GM12878 (cell line): ENCODE measurements around the gene TBXAS1. TPM values are rescaled to one million over a fixed set of nuclear protein-coding genes. Genes with fewer than 3 reads are reported as not detected.

Experiments used
- ATAC-seq: fragments of 200-7000 bp; cut with Tn5 transposase; 3 replicates; pipeline ENCODE4 v1.9.1; 2020; ENCODE audit warnings: mild to moderate bottlenecking, moderate library complexity
- BruUV-seq: library from RNA; stranded (reverse); fragments of 400-500 nt; replicated peaks from 2 replicates; lab custom pipeline; 2021; lab: Mats Ljungman, UMichigan
- CTCF ChIA-PET: fragments of 300-600 bp; sonication (Branson Sonifier 250); formaldehyde crosslinking; extraction: SDS; loops from one replicate; lab custom pipeline; 2021; ENCODE audit warnings: inconsistent platforms; lab: Yijun Ruan, JAX
- POLR2A ChIA-PET: fragments of 350-600 bp; formaldehyde crosslinking; extraction: SDS; loops from one replicate; lab custom pipeline; 2021; ENCODE audit warnings: inconsistent platforms; lab: Charles Lee
- RAD21 ChIA-PET: fragments of 300-600 bp; sonication (Branson Sonifier 250); formaldehyde crosslinking; loops from one replicate; lab custom pipeline; 2023; ENCODE audit warnings: antibody characterized with exemption; ENCODE audit not compliant: unreplicated experiment; lab: Charles Lee
- SMC1A ChIA-PET: fragments of 300-600 bp; sonication (Branson Sonifier 250); formaldehyde crosslinking; loops from one replicate; lab custom pipeline; 2023; ENCODE audit not compliant: unreplicated experiment, uncharacterized antibody; lab: Charles Lee
- DNase-seq: peaks from one replicate; pipeline ENCODE4 v3.0.0-alpha.2; 2011; ENCODE audit warnings: low read depth, low spot score
- FAIRE-seq: peaks from 3 replicates; lab custom pipeline; 2011; peaks lifted over from hg19 to GRCh38; lab: Jason Lieb, UNC
- H2AFZ ChIP-seq: 2 replicates; pipeline ENCODE4 v1.6.0; 2011; ENCODE audit warnings: low read depth, low read length, control low read depth; ENCODE audit not compliant: control insufficient read depth
- H3K27ac ChIP-seq: 2 replicates; pipeline ENCODE4 v1.5.1; 2011; ENCODE audit warnings: control low read depth; ENCODE audit not compliant: control insufficient read depth, insufficient read depth
- H3K27me3 ChIP-seq, 2 experiments: replicated peaks in 1 of 2; 2 replicates each; pipeline versions ENCODE4 v1.6.0 to v1.6.1; 2011; ENCODE audit warnings: low read length in 1 of 2; ENCODE audit not compliant: control insufficient read depth in 2 of 2, insufficient read depth in 2 of 2
- H3K36me3 ChIP-seq, 2 experiments: 2 replicates each; pipeline ENCODE4 v1.5.1; 2011; ENCODE audit warnings: low read length in 1 of 2; ENCODE audit not compliant: control insufficient read depth in 2 of 2, insufficient read depth in 2 of 2
- H3K4me1 ChIP-seq: 2 replicates; pipeline ENCODE4 v1.6.1; 2011; ENCODE audit warnings: mild to moderate bottlenecking, low read length, moderate library complexity, mixed read lengths; ENCODE audit not compliant: control insufficient read depth, insufficient read depth
- H3K4me2 ChIP-seq: 2 replicates; pipeline ENCODE4 v1.6.0; 2011; ENCODE audit warnings: control low read depth; ENCODE audit not compliant: control insufficient read depth, insufficient read depth
- H3K4me3 ChIP-seq: fragments of 200-600 bp; sonication (generic); 2 replicates; pipeline ENCODE4 v1.5.1; 2016
- H3K79me2 ChIP-seq: 2 replicates; pipeline ENCODE4 v1.6.0; 2011; ENCODE audit warnings: low read length; ENCODE audit not compliant: control insufficient read depth, insufficient read depth
- H3K9ac ChIP-seq: 2 replicates; pipeline ENCODE4 v1.8.0; 2011; ENCODE audit warnings: low read length, control low read depth, mixed read lengths; ENCODE audit not compliant: control insufficient read depth, insufficient read depth
- H3K9me3 ChIP-seq: replicated peaks from 3 replicates; pipeline ENCODE4 v1.5.1; 2011; ENCODE audit warnings: mild to moderate bottlenecking, low read length; ENCODE audit not compliant: control insufficient read depth, insufficient read depth
- H4K20me1 ChIP-seq: 2 replicates; pipeline ENCODE4 v1.6.0; 2011; ENCODE audit not compliant: control insufficient read depth, insufficient read depth
- ASH2L ChIP-seq: fragments of 300-600, 200-600 bp; sonication (generic); IDR thresholded peaks from 2 replicates; pipeline ENCODE4 v1.6.1; 2017; ENCODE audit warnings: low read depth, mild to moderate bottlenecking, borderline replicate concordance
- EGR1 ChIP-seq, 2 experiments: IDR thresholded peaks; 1 replicate in 1 of 2; 2 replicates in 1 of 2; pipeline ENCODE4 v1.6.1; 2011 to 2012; ENCODE audit warnings: low read depth in 2 of 2, low read length in 2 of 2, borderline replicate concordance in 1 of 2, mild to moderate bottlenecking in 1 of 2, moderate library complexity in 1 of 2
- HDGF ChIP-seq: fragments of 450-650 bp; IDR thresholded peaks from 2 replicates; pipeline ENCODE4 v1.6.1; 2016; ENCODE audit warnings: antibody characterized with exemption
- MYB ChIP-seq: fragments of 150-350 bp; IDR thresholded peaks from 2 replicates; pipeline ENCODE4 v1.6.1; 2014; ENCODE audit warnings: mild to moderate bottlenecking, low read depth, low read length, borderline replicate concordance
- RAD21 ChIP-seq: IDR thresholded peaks from 2 replicates; pipeline ENCODE4 v1.6.1; 2011; ENCODE audit warnings: mild to moderate bottlenecking, low read depth, low read length, moderate library complexity; ENCODE audit not compliant: insufficient read depth
- SMC3 ChIP-seq: IDR thresholded peaks from 2 replicates; pipeline ENCODE4 v1.6.1; 2011; ENCODE audit warnings: low read length, improper control_type of control experiment, borderline replicate concordance
- SREBF1 ChIP-seq: IDR thresholded peaks from 2 replicates; pipeline ENCODE4 v1.6.1; 2012; ENCODE audit warnings: mild to moderate bottlenecking, low read length
- WGBS: methylation state at CpG from one replicate; pipeline ENCODE4 v1.1.6; 2016; ENCODE audit warnings: low lambda C conversion rate; ENCODE audit not compliant: insufficient replicate concordance, insufficient coverage; ENCODE audit errors: missing lambda C conversion rate; 5-methylcytosine and 5-hydroxymethylcytosine counted together
- in situ Hi-C: fragments of 300-500 bp; cut with MboI; formaldehyde crosslinking; loops from 9 replicates; pipeline ENCODE4 v1.14.3; 2018; ENCODE audit warnings: mixed read lengths
- intact Hi-C: fragments of 100-400 bp; cut with micrococcal nuclease; formaldehyde crosslinking; loops from one replicate; pipeline ENCODE4 v1.14.2; 2022; ENCODE audit not compliant: unreplicated experiment
- polyA plus RNA-seq, 11 experiments: library from polyadenylated mRNA; depleted of rRNA in 4 of 11; unstranded in 6 of 11; stranded (reverse) in 5 of 11; fragments of >200 nt; fragmentation: Nextera tagmentation in 4 of 11; fragmentation: Illumina TruSeq in 1 of 11; extraction: Ambion mirVana in 4 of 11; extraction: Trizol in 1 of 11; gene quantifications; 1 replicate in 1 of 11; 2 replicates in 10 of 11; pipeline versions ENCODE4 v1.2.1 to v1.2.3, GENCODE V29; 2011 to 2016; ENCODE audit warnings: inconsistent platforms in 2 of 11, missing spikeins in 2 of 11, low read depth in 1 of 11
- total RNA-seq, 4 experiments: library from RNA; depleted of rRNA in 3 of 4; stranded (reverse); fragments of >200 nt in 3 of 4; fragmentation: Illumina TruSeq in 1 of 4; extraction: Trizol in 1 of 4; gene quantifications; 2 replicates each; pipeline versions ENCODE4 v1.2.1 to v1.2.3, GENCODE V29; 2013 to 2021

TBXAS1 gene
- total and polyA plus RNA-seq, 10 of the 15 experiments (the other 5 are each of a cell fraction or from before 2014, with no cell fraction given) = 1.5 to 32.7 (median 16.3) TPM

- no peak for TF ChIP-seq HDGF
Observed at GRCh38 chr7:139887992-139888481, 59.0 kb downstream of the TBXAS1 start (continued).

- Histone ChIP-seq H3K27ac (no peak overlapping the region), H3K4me1 (peaks cover 5% of the 10 kb centered on the region; the same call in 1 of the 2 replicates), H3K27me3 (no peaks in the 10 kb centered on the region), H3K4me2 (no peak overlapping the region), H2AFZ (no peak overlapping the region), H3K9ac (no peak overlapping the region), H3K4me3 (no peak overlapping the region), H3K79me2 (no peaks in the 10 kb centered on the region), H3K9me3 (no peaks in the 10 kb centered on the region; the same call in 2 of the 3 replicates), H3K36me3 (no peaks in the 10 kb centered on the region), H4K20me1 (no peaks in the 10 kb centered on the region)
- DNase-seq (no peak), ATAC-seq (no peak), FAIRE-seq (no peak)
- ChIA-PET CTCF (interaction anchor here (1.4 kb wide), 1 partner anchor 244 kb away, joined by 8 read pairs; no protein-coding TSS in a partner anchor), RAD21 (no interaction called here), POLR2A (interaction anchor here (0.6 kb wide), 1 partner anchor 19 kb away, joined by 3 read pairs; no protein-coding TSS in a partner anchor), SMC1A (interaction anchor here (0.7 to 1.6 kb wide), 5 partner anchors 9 to 243 kb away, joined by 3 to 9 read pairs (median 3); no protein-coding TSS in a partner anchor)
- intact Hi-C loops = loop anchor here (5.0 kb wide), 1 partner anchor 242 kb away; no protein-coding TSS in a partner anchor
- no TSS peak for BruUV-seq
- in situ Hi-C loops = no loop called here
- TF ChIP-seq RAD21 (0 out of 2 replicates have a peak, but pooled peaks have one; percentile 1), SMC3 (peak; percentile 9; the same call in 1 of the 2 replicates), MYB (no peak), EGR1 (IDR thresholded peaks at IDR 0.05; ENCODE audit: borderline replicate concordance in 1 of 2, low read depth in 2 of 2, low read length in 2 of 2) (no peak), SREBF1 (no peak), ASH2L (no peak)
- 86% methylated on average over 5 of the region's 5 CpGs for WGBS
Observed at GRCh38 chr7:139889186-139889871, 60.3 kb downstream of the TBXAS1 start.
